ENCODE data around the gene PBX2. TPM values are rescaled to one million over a fixed set of nuclear protein-coding genes. Genes with fewer than 3 reads are reported as not detected.
A peak's percentile ranks its signal among the peaks of the same experiment; 100 is the strongest.

Gene PBX2
- total RNA-seq, 1 donor = 19.6 TPM

- DNase-seq (ENCODE audit: low read depth) = no peak
- no peak overlapping the region for H3K4me3 ChIP-seq (ENCODE audit: low read depth, low read length)
- peak; percentile 5 for TF ChIP-seq CTCF (IDR thresholded peaks at IDR 0.05; ENCODE audit: insufficient read depth, low read length)
Measured at GRCh38 chr6:32166411-32167061, 23.5 kb downstream of the PBX2 start.

GRCh38 chr6:32164295-32164694 lies 25.7 kb downstream of the PBX2 start, which contains the start of gene EGFL8:
EGFL8 (plus strand) TSS chr6:32164595; CDS start chr6:32166166, 1,571 bp downstream.
- TF ChIP-seq CTCF (IDR thresholded peaks at IDR 0.05; ENCODE audit: insufficient read depth, low read length) = no peak
- DNase-seq (ENCODE audit: low read depth) = no peak
- no peak within 1 kb of the TSS for H3K4me3 ChIP-seq (ENCODE audit: low read depth, low read length)

GRCh38 chr6:32163559-32164258 lies 26.3 kb downstream of the PBX2 start:
- no peak overlapping the region for H3K4me3 ChIP-seq (ENCODE audit: low read depth, low read length)
- TF ChIP-seq CTCF (IDR thresholded peaks at IDR 0.05; ENCODE audit: insufficient read depth, low read length) = no peak

GRCh38 chr6:32158052-32158451 lies 31.9 kb downstream of the PBX2 start:
- H3K4me3 ChIP-seq (ENCODE audit: low read depth, low read length) = no peak overlapping the region
- DNase-seq (ENCODE audit: low read depth) = no peak
- TF ChIP-seq CTCF (IDR thresholded peaks at IDR 0.05; ENCODE audit: insufficient read depth, low read length) = no peak

More at GRCh38 chr6:32163559-32164258, 26.3 kb downstream of the PBX2 start:
- no peak for DNase-seq (ENCODE audit: low read depth)

- DNase-seq (ENCODE audit: low read depth) = no peak
- TF ChIP-seq CTCF (IDR thresholded peaks at IDR 0.05; ENCODE audit: insufficient read depth, low read length) = no peak
- no peak overlapping the region for H3K4me3 ChIP-seq (ENCODE audit: low read depth, low read length)
Measured at GRCh38 chr6:32156891-32157290, 33.1 kb downstream of the PBX2 start.

- peak; percentile 64 for DNase-seq (ENCODE audit: low read depth)
- peak; percentile 53 for TF ChIP-seq CTCF (IDR thresholded peaks at IDR 0.05; ENCODE audit: insufficient read depth, low read length)
- H3K4me3 ChIP-seq (ENCODE audit: low read depth, low read length) = peak overlapping the region; percentile 75
Measured at GRCh38 chr6:32154514-32155161, 35.4 kb downstream of the PBX2 start.

Data from fibroblast of the aortic adventitia (primary cell).